Osteoblast (primary cell): ENCODE measurements around the gene MEIS1. TPM values are rescaled to one million over a fixed set of nuclear protein-coding genes. Genes with fewer than 3 reads are reported as not detected.

Experiments used
- DNase-seq: peaks from one replicate; pipeline ENCODE4 v3.0.0; 2011; ENCODE audit warnings: low spot score, mixed read lengths; ENCODE audit not compliant: insufficient read length; ENCODE audit errors: missing footprints
- H2AFZ ChIP-seq: 2 replicates; pipeline ENCODE4 v1.6.0; 2011; ENCODE audit warnings: mild to moderate bottlenecking, low read length
- H3K27ac ChIP-seq: 2 replicates; pipeline ENCODE4 v1.5.1; 2011; ENCODE audit warnings: mild to moderate bottlenecking, low read depth, low read length, moderate library complexity
- H3K27me3 ChIP-seq: 2 replicates; pipeline ENCODE4 v1.6.0; 2012; ENCODE audit warnings: mild to moderate bottlenecking, control low read depth, inconsistent platforms, low read length, moderate library complexity; ENCODE audit not compliant: insufficient read depth
- H3K36me3 ChIP-seq: 2 replicates; pipeline ENCODE4 v1.5.1; 2011; ENCODE audit warnings: mild to moderate bottlenecking, low read length, control low read depth, moderate library complexity; ENCODE audit not compliant: insufficient read depth
- H3K4me1 ChIP-seq: 2 replicates; pipeline ENCODE4 v1.5.1; 2011; ENCODE audit warnings: mild to moderate bottlenecking, low read length, control low read depth, moderate library complexity; ENCODE audit not compliant: insufficient read depth
- H3K4me2 ChIP-seq: 2 replicates; pipeline ENCODE4 v1.6.0; 2011; ENCODE audit warnings: mild to moderate bottlenecking, low read length; ENCODE audit not compliant: insufficient read depth
- H3K4me3 ChIP-seq: fragments of 200-600 bp; sonication (generic); 3 replicates; pipeline ENCODE4 v1.5.1; 2012; ENCODE audit warnings: mild to moderate bottlenecking, low read length, inconsistent platforms; ENCODE audit not compliant: insufficient read depth
- H3K79me2 ChIP-seq: 2 replicates; pipeline ENCODE4 v1.6.0; 2012; ENCODE audit warnings: mild to moderate bottlenecking, low read length, control low read depth, inconsistent platforms; ENCODE audit not compliant: insufficient read depth
- H3K9me3 ChIP-seq: 2 replicates; pipeline ENCODE4 v1.5.1; 2011; ENCODE audit warnings: low read depth, low read length, control low read depth
- H4K20me1 ChIP-seq: 2 replicates; pipeline ENCODE4 v1.6.0; 2012; ENCODE audit warnings: mild to moderate bottlenecking, low read length, control low read depth; ENCODE audit not compliant: insufficient read depth
- CTCF ChIP-seq: IDR thresholded peaks from 2 replicates; pipeline ENCODE4 v1.5.1; 2011; ENCODE audit warnings: mild to moderate bottlenecking, low read depth, low read length, moderate library complexity; ENCODE audit errors: extremely low read depth
- total RNA-seq: library from RNA; depleted of rRNA; stranded (reverse); fragments of >200 nt; gene quantifications from 2 replicates; pipeline ENCODE4 v1.2.3, GENCODE V29; 2012

The MEIS1 gene
- total RNA-seq, 1 donor: 11.9 TPM

DNA sequence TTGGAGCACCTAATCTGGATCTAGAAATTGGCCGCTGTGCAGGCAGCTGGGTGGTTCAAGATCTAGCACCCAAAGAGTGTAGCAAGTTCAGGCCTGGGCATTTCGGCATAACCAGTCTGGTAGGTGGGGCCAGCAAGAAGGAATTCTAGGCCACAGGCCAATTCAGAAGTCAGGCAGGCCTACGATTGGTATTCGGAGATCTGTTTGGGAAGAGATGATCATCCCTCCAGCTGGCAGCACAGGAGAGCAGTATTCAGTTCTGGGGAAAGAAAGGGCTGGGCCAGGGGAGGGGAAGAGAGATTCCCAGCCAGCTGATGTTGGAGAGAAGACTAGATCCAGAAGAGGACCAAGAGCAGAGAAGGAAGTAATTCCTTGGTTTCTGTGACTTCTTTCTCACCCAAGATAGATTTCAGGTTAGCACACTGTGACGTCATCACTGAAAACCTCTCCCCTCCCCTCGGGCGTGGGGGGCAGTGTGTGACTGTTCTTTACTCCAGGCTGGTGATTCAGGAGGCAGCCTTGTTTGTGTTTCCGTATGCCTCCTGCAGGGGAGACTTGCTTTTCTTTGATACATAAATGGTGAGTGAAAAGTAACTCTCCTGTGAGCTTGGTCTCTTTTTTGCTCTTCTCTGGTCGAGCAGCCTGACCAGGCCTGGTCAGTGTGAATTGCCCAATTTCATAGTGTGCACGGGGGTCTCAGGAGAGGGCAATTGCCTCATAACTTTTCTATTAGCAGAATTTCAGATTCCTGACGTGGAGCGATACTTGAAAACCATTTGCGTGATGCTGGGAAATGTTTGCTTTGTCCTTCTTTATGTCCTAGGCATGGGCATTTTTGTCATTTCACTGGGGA lies 61.1 kb downstream of the MEIS1 start:
- DNase-seq: peak; percentile 86
- H3K9me3 ChIP-seq: no peaks in the 10 kb centered on the region
- peak overlapping the region; percentile 1 for H3K4me3 ChIP-seq
- H3K4me2 ChIP-seq: peak overlapping the region; percentile 62
- H3K36me3 ChIP-seq: no peaks in the 10 kb centered on the region
- peaks cover 26% of the 10 kb centered on the region for H3K4me1 ChIP-seq
- no peaks in the 10 kb centered on the region for H3K79me2 ChIP-seq
- H3K27ac ChIP-seq: peak overlapping the region; percentile 73
- no peaks in the 10 kb centered on the region for H3K27me3 ChIP-seq
- H2AFZ ChIP-seq: no peak overlapping the region
- no peaks in the 10 kb centered on the region for H4K20me1 ChIP-seq
- TF ChIP-seq CTCF: peak; percentile 33

- H4K20me1 ChIP-seq: no peaks in the 10 kb centered on the region
- no peaks in the 10 kb centered on the region for H3K9me3 ChIP-seq
- no peak overlapping the region for H2AFZ ChIP-seq
- no peak for TF ChIP-seq CTCF
- peak overlapping the region; percentile 1 for H3K4me3 ChIP-seq
- H3K4me1 ChIP-seq: peaks cover 26% of the 10 kb centered on the region
- H3K36me3 ChIP-seq: no peaks in the 10 kb centered on the region
- peak overlapping the region; percentile 62 for H3K4me2 ChIP-seq
- no peaks in the 10 kb centered on the region for H3K27me3 ChIP-seq
- no peak for DNase-seq
- peak overlapping the region; percentile 73 for H3K27ac ChIP-seq
- no peaks in the 10 kb centered on the region for H3K79me2 ChIP-seq
Measured at GRCh38 chr2:66496670-66497420, 61.9 kb downstream of the MEIS1 start.

DNA sequence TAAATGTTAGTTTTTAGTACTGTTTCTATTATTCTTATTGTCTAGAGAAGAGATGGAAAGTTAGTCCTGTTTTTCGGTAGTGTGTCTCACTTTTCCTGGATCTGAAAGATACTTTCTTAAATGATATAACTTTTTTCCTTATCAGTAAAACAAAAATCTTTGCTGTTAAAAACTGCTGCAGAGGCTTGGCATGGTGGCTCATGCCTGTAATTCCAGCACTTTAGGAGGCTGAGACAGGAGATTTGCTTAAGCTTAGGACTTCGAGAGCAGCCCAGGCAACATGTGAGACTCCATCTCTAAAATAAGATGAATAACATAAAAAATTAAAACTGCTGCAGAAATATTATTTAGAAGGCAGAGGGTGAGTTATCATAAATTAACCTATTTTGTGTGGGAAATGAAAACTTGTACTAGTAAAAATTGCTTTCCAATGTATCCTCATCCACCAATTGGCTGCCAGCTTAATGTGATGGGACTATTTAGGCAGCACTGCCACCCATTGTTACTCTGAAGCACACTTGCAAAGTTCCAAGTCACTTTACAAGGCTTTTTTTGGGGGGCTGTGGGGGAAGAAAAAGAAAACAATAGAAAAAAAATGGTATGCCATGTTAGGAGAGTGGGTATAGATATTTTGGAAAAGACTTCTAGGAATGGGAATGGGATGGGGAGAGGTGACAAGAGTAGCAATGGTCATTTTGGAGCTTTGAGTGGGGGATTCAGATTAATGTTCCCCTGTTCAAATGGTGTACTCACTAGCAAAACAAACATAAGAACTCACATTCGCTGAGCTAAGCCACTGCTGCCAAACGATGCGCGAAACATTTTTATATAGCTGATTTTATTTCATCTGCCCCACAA lies 62.7 kb downstream of the MEIS1 start:
- DNase-seq: no peak
- Histone ChIP-seq H3K79me2 (no peaks in the 10 kb centered on the region), H2AFZ (no peak overlapping the region), H3K4me2 (no peak overlapping the region), H4K20me1 (no peaks in the 10 kb centered on the region), H3K27me3 (no peaks in the 10 kb centered on the region), H3K4me3 (no peak overlapping the region), H3K27ac (no peak overlapping the region), H3K9me3 (no peaks in the 10 kb centered on the region), H3K36me3 (no peaks in the 10 kb centered on the region), H3K4me1 (peaks cover 26% of the 10 kb centered on the region)
- TF ChIP-seq CTCF: no peak
